GM18499 (cell line): Measurements from ENCODE around the gene PSMD2.

ENCODE experiments used
- ATAC-seq: cut with Tn5 transposase; IDR thresholded peaks from one replicate; pipeline ENCODE4 v1.9.1; 2021; ENCODE audit warnings: moderate number of reproducible peaks; ENCODE audit not compliant: insufficient read depth, unreplicated experiment

The PSMD2 gene

GRCh38 chr3:184277366-184277765 lies 21.7 kb upstream of the PSMD2 start:
- no peak for ATAC-seq

GRCh38 chr3:184282941-184283340 lies 16.1 kb upstream of the PSMD2 start:
- no peak for ATAC-seq

- no peak for ATAC-seq
These were observed 15.4 kb upstream of the PSMD2 start for GRCh38 chr3:184283681-184284080.

- no peak for ATAC-seq
These were observed 14.3 kb upstream of the PSMD2 start for GRCh38 chr3:184284696-184285095.

- ATAC-seq, result no peak
These were observed 9.6 kb upstream of the PSMD2 start for GRCh38 chr3:184289426-184289938.

- no peak for ATAC-seq
These were observed 8.7 kb upstream of the PSMD2 start for GRCh38 chr3:184290331-184290730.

GRCh38 chr3:184291044-184291737 lies 7.8 kb upstream of the PSMD2 start:
- ATAC-seq, result no peak

- no peak for ATAC-seq
These were observed 7.1 kb upstream of the PSMD2 start for GRCh38 chr3:184291738-184292445.

GRCh38 chr3:184295771-184296170 lies 3.3 kb upstream of the PSMD2 start:
- no peak for ATAC-seq

GRCh38 chr3:184296616-184297015 lies 2.4 kb upstream of the PSMD2 start:
- no peak for ATAC-seq

- ATAC-seq, result no peak
These were observed 692 bp downstream of the PSMD2 start for GRCh38 chr3:184299488-184300377.

- ATAC-seq, result no peak
These were observed 1.3 kb downstream of the PSMD2 start for GRCh38 chr3:184300378-184300720.

GRCh38 chr3:184305577-184305976 lies 6.5 kb downstream of the PSMD2 start:
- no peak for ATAC-seq

- no peak for ATAC-seq
These were observed 7.4 kb downstream of the PSMD2 start for GRCh38 chr3:184306341-184306972.

GRCh38 chr3:184307915-184308314 lies 8.9 kb downstream of the PSMD2 start:
- no peak for ATAC-seq

GRCh38 chr3:184308744-184309143 lies 9.7 kb downstream of the PSMD2 start:
- ATAC-seq, result no peak

GRCh38 chr3:184311633-184312032 lies 12.6 kb downstream of the PSMD2 start:
- ATAC-seq, result no peak

GRCh38 chr3:184314363-184314699 lies 15.3 kb downstream of the PSMD2 start, which contains the start of gene EIF4G1:
Gene EIF4G1 (plus strand): TSS chr3:184314606. CDS start chr3:184315797, 1,191 bp downstream.
- peak; percentile 54 for ATAC-seq

GRCh38 chr3:184314700-184315542 lies 15.9 kb downstream of the PSMD2 start:
- peak; percentile 24 for ATAC-seq

GRCh38 chr3:184315543-184315867 lies 16.5 kb downstream of the PSMD2 start:
- ATAC-seq, result no peak
